Hepatocyte (in vitro differentiated cells): Measurements from ENCODE around the gene TMEM258.

Experiments
- CTCF ChIP-seq: fragments of 200-600 bp; sonication (generic); IDR thresholded peaks from 2 replicates; pipeline ENCODE4 v1.5.1; 2016; ENCODE audit warnings: antibody characterized with exemption, mild to moderate bottlenecking; ENCODE audit not compliant: poor library complexity
- EZH2 ChIP-seq: fragments of 200-600 bp; sonication (generic); IDR thresholded peaks from 2 replicates; pipeline ENCODE4 v1.6.1; 2016; ENCODE audit warnings: antibody characterized with exemption, mild to moderate bottlenecking, borderline replicate concordance
- EZH2phosphoT487 ChIP-seq: fragments of 200-600 bp; sonication (generic); IDR thresholded peaks from one replicate; pipeline ENCODE4 v1.6.1; 2018; ENCODE audit warnings: antibody characterized with exemption, mild to moderate bottlenecking, low read depth, moderate library complexity; ENCODE audit not compliant: unreplicated experiment, severe bottlenecking

DNA sequence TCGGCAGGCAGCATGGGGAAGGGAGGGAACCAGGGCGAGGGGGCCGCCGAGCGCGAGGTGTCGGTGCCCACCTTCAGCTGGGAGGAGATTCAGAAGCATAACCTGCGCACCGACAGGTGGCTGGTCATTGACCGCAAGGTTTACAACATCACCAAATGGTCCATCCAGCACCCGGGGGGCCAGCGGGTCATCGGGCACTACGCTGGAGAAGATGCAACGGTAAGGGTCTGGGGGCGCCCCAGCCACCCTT lies 35.9 kb upstream of the TMEM258 start:
- TF ChIP-seq CTCF (no peak), EZH2 (no peak), EZH2phosphoT487 (no peak)
